OCI-LY1 (cell line): Measurements from ENCODE around the gene SURF4.
A peak's percentile ranks its signal among the peaks of the same experiment; 100 is the strongest.

Experiments
- H2AFZ ChIP-seq: fragments of 200-600 bp; sonication (generic), shearing (Covaris generic); 2 replicates; pipeline ENCODE4 v1.6.0; 2014; ENCODE audit warnings: antibody characterized with exemption, mild to moderate bottlenecking, low read length
- H3F3A ChIP-seq: fragments of 200-600 bp; sonication (generic), shearing (Covaris generic); 2 replicates; pipeline ENCODE4 v1.6.0; 2014; ENCODE audit warnings: mild to moderate bottlenecking, antibody characterized with exemption, low read length, moderate library complexity; ENCODE audit not compliant: insufficient read depth
- H3K27ac ChIP-seq: fragments of 200-600 bp; sonication (generic); 2 replicates; pipeline ENCODE4 v1.5.1; 2014; ENCODE audit warnings: low read length, mixed run types, mild to moderate bottlenecking, low read depth; ENCODE audit not compliant: poor library complexity, severe bottlenecking
- H3K27me3 ChIP-seq: fragments of 200-600 bp; sonication (generic); 2 replicates; pipeline ENCODE4 v1.6.0; 2014; ENCODE audit warnings: antibody characterized with exemption, mild to moderate bottlenecking, low read length, moderate library complexity; ENCODE audit not compliant: insufficient read depth
- H3K36me3 ChIP-seq: fragments of 200-600 bp; sonication (generic); 2 replicates; pipeline ENCODE4 v1.6.1; 2014; ENCODE audit warnings: mild to moderate bottlenecking, antibody characterized with exemption, low read length, moderate library complexity, mixed read lengths; ENCODE audit not compliant: insufficient read depth
- H3K4me1 ChIP-seq: fragments of 200-600 bp; sonication (generic); 2 replicates; pipeline ENCODE4 v1.5.1; 2014; ENCODE audit warnings: mild to moderate bottlenecking, low read length, moderate library complexity; ENCODE audit not compliant: insufficient read depth, severe bottlenecking
- H3K4me2 ChIP-seq: fragments of 200-600 bp; sonication (generic), shearing (Covaris generic); 2 replicates; pipeline ENCODE4 v1.6.1; 2014; ENCODE audit warnings: low read length
- H3K4me3 ChIP-seq: fragments of 200-600 bp; sonication (generic); 2 replicates; pipeline ENCODE4 v1.5.1; 2014; ENCODE audit warnings: low read length, low read depth, mild to moderate bottlenecking, mixed read lengths; ENCODE audit not compliant: poor library complexity, severe bottlenecking
- H3K79me2 ChIP-seq: fragments of 200-600 bp; shearing (Covaris generic); 2 replicates; pipeline ENCODE4 v1.6.1; 2016; ENCODE audit warnings: mixed run types, low read length, mixed read lengths; ENCODE audit not compliant: insufficient read depth
- H3K9ac ChIP-seq: fragments of 200-600 bp; sonication (generic), shearing (Covaris generic); 2 replicates; pipeline ENCODE4 v1.6.1; 2014; ENCODE audit warnings: mild to moderate bottlenecking, low read length, mixed read lengths
- H3K9me2 ChIP-seq: fragments of 200-600 bp; sonication (generic), shearing (Covaris generic); 2 replicates; pipeline ENCODE4 v1.6.1; 2014; ENCODE audit warnings: low read depth, mild to moderate bottlenecking, low read length, mixed read lengths
- H3K9me3 ChIP-seq: fragments of 200-600 bp; shearing (Covaris generic); 2 replicates; pipeline ENCODE4 v1.6.1; 2014; ENCODE audit warnings: low read length, mixed read lengths
- H4K20me1 ChIP-seq: fragments of 200-600 bp; sonication (generic), shearing (Covaris generic); 2 replicates; pipeline ENCODE4 v1.6.0; 2016; ENCODE audit warnings: mild to moderate bottlenecking, low read length; ENCODE audit not compliant: insufficient read depth
- CTCF ChIP-seq: fragments of 200-600 bp; sonication (generic), shearing (Covaris generic); IDR thresholded peaks from 2 replicates; pipeline ENCODE4 v1.5.1; 2017; ENCODE audit warnings: mild to moderate bottlenecking, antibody characterized with exemption, low read length, moderate library complexity, mixed read lengths
- EZH2 ChIP-seq: fragments of 200-600 bp; sonication (generic), shearing (Covaris generic); IDR thresholded peaks from 2 replicates; pipeline ENCODE4 v1.8.0; 2017; ENCODE audit warnings: borderline replicate concordance, mixed run types, mild to moderate bottlenecking, antibody characterized with exemption, low read length, moderate library complexity, mixed read lengths

SURF4 gene

DNA sequence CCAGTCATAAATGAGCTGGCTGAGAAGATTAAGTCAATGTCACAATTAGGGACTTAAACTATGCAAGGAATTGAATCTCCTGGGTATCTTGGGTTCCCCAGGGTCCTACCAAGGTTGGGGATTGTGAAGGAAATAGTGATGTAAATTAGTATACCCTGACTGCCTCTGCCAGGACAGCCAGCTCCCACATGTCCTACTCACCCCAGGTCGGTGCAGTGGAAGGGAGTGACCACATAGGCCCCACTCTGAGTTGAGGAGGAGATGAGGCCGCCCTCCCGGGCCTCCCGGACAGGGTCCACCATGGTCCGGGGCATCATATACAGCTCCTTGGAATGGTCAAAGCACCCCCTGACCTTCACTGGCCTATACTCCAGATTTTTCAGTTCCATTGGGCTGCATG lies 22.3 kb downstream of the SURF4 start:
- no peak overlapping the region for H3K27ac ChIP-seq
- H3K9ac ChIP-seq = no peak overlapping the region
- H3K79me2 ChIP-seq = peaks cover 8% of the 10 kb centered on the region
- no peaks in the 10 kb centered on the region for H3K27me3 ChIP-seq
- H3K4me3 ChIP-seq = no peak overlapping the region
- H4K20me1 ChIP-seq = no peaks in the 10 kb centered on the region
- H3K4me2 ChIP-seq = no peak overlapping the region
- peaks cover 47% of the 10 kb centered on the region for H3K4me1 ChIP-seq
- H2AFZ ChIP-seq = no peak overlapping the region
- no peaks in the 10 kb centered on the region for H3K9me3 ChIP-seq
- H3F3A ChIP-seq = peaks cover 26% of the 10 kb centered on the region
- H3K9me2 ChIP-seq = no peaks in the 10 kb centered on the region
- TF ChIP-seq CTCF (no peak), EZH2 (no peak)
- H3K36me3 ChIP-seq = peaks cover 61% of the 10 kb centered on the region

DNA sequence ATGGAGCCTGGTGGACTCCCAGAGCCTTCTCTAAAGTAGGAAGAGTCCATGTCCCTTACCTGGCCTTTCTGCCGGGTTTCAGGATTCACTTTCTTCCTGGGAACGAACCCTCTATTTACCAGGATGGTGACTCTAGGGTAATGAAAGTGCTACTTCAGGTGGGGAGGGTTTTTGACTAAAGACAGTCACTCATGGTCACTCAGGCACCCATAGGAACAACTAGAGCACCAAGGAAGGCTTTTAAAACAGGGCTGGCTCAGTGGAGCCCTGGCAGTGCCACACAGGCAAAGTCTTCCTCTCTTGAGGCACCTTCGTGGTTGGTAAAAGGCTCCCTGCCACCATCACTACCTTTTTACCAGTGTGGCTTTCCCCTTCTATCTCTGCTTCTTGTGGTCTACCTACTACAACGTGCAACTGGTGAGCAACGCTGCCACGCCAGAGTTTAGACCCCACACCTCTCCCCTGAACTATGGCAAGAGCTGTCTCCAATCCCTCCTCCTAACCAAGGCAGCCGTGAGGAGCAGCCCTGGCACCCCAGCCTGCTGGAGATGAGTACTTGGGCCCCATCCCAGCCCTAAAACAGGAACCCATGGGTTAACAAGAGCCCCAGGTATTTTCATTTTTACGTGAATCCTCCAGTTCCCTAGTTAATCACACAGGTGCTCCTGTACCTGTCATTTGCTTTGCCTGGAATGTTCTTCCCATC lies 23.1 kb downstream of the SURF4 start:
- peaks cover 56% of the 10 kb centered on the region for H3K36me3 ChIP-seq
- no peaks in the 10 kb centered on the region for H3K9me3 ChIP-seq
- no peak overlapping the region for H3K4me3 ChIP-seq
- no peaks in the 10 kb centered on the region for H4K20me1 ChIP-seq
- H3F3A ChIP-seq = peaks cover 26% of the 10 kb centered on the region
- TF ChIP-seq EZH2 (no peak), CTCF (no peak)
- H3K4me2 ChIP-seq = no peak overlapping the region
- H3K27me3 ChIP-seq = no peaks in the 10 kb centered on the region
- no peak overlapping the region for H3K9ac ChIP-seq
- peak overlapping the region; percentile 18 for H3K27ac ChIP-seq
- H3K79me2 ChIP-seq = peaks cover 13% of the 10 kb centered on the region
- H2AFZ ChIP-seq = no peak overlapping the region
- no peaks in the 10 kb centered on the region for H3K9me2 ChIP-seq
- H3K4me1 ChIP-seq = peaks cover 42% of the 10 kb centered on the region

- Histone ChIP-seq H4K20me1 (no peaks in the 10 kb centered on the region), H3F3A (peaks cover 26% of the 10 kb centered on the region)
Observed at GRCh38 chr9:133351908-133352634, 23.8 kb downstream of the SURF4 start.

More at GRCh38 chr9:133351908-133352634, 23.8 kb downstream of the SURF4 start:
- Histone ChIP-seq H3K9me2 (no peaks in the 10 kb centered on the region), H2AFZ (no peak overlapping the region), H3K27me3 (no peaks in the 10 kb centered on the region), H3K27ac (peak overlapping the region; percentile 18), H3K4me3 (no peak overlapping the region), H3K4me1 (peaks cover 36% of the 10 kb centered on the region), H3K4me2 (no peak overlapping the region), H3K36me3 (peaks cover 54% of the 10 kb centered on the region), H3K9me3 (no peaks in the 10 kb centered on the region), H3K9ac (no peak overlapping the region), H3K79me2 (peaks cover 13% of the 10 kb centered on the region)
- TF ChIP-seq CTCF (peak; percentile 53), EZH2 (no peak)
